GM23338 (cell line): ENCODE data around the gene NTN1. TPM values are rescaled to one million over a fixed set of nuclear protein-coding genes. Genes with fewer than 3 reads are reported as not detected.
"Not testable (repeated sequence)": the region's sequence is repeated elsewhere in the genome, so short reads cannot be mapped to it uniquely, and the experiment has no call there.

Experiments
- ATAC-seq: fragments of 200-7000 bp; cut with Tn5 transposase; 3 replicates; pipeline ENCODE4 v1.9.1; 2020
- DNase-seq: peaks from one replicate; pipeline ENCODE4 v3.0.0-alpha.2; 2015; ENCODE audit warnings: low spot score
- H2AFZ ChIP-seq: fragments of 200-600 bp; sonication (generic); 2 replicates; pipeline ENCODE4 v1.8.0; 2016; ENCODE audit warnings: antibody characterized with exemption, mild to moderate bottlenecking, moderate library complexity
- H3F3A ChIP-seq: fragments of 200-600 bp; sonication (generic); replicated peaks from 2 replicates; pipeline ENCODE4 v1.8.0; 2017; ENCODE audit warnings: antibody characterized with exemption, mixed run types, low read depth
- H3K27ac ChIP-seq: fragments of 200-600 bp; sonication (generic); 2 replicates; pipeline ENCODE4 v1.6.1; 2016; ENCODE audit warnings: low read depth
- H3K27me3 ChIP-seq: fragments of 200-600 bp; sonication (generic); 2 replicates; pipeline ENCODE4 v1.8.0; 2016; ENCODE audit warnings: mild to moderate bottlenecking, mixed run types, moderate library complexity; ENCODE audit not compliant: insufficient read depth
- H3K36me3 ChIP-seq: fragments of 200-600 bp; sonication (generic); 2 replicates; pipeline ENCODE4 v1.8.0; 2016; ENCODE audit warnings: mild to moderate bottlenecking; ENCODE audit not compliant: insufficient read depth
- H3K4me1 ChIP-seq: fragments of 200-600 bp; sonication (generic); 2 replicates; pipeline ENCODE4 v1.8.0; 2016; ENCODE audit warnings: mild to moderate bottlenecking, moderate library complexity; ENCODE audit not compliant: insufficient read depth
- H3K4me2 ChIP-seq: fragments of 200-600 bp; sonication (generic); 2 replicates; pipeline ENCODE4 v1.7.1; 2017; ENCODE audit warnings: mixed run types
- H3K4me3 ChIP-seq: fragments of 200-600 bp; sonication (generic); 2 replicates; pipeline ENCODE4 v1.6.1; 2016; ENCODE audit warnings: mixed run types
- H3K79me2 ChIP-seq: fragments of 200-600 bp; sonication (generic); replicated peaks from 2 replicates; pipeline ENCODE4 v1.8.0; 2017; ENCODE audit warnings: mild to moderate bottlenecking; ENCODE audit not compliant: insufficient read depth
- H3K9me2 ChIP-seq: fragments of 200-600 bp; sonication (generic); 2 replicates; pipeline ENCODE4 v1.8.0; 2017; ENCODE audit not compliant: insufficient read depth
- H4K20me1 ChIP-seq: fragments of 200-600 bp; sonication (generic); replicated peaks from 2 replicates; pipeline ENCODE4 v1.8.0; 2017; ENCODE audit warnings: mild to moderate bottlenecking; ENCODE audit not compliant: insufficient read depth
- H3K27ac Mint-ChIP-seq: 2 replicates; pipeline ENCODE4 v1.8.0; 2020; ENCODE audit warnings: inconsistent platforms, mild to moderate bottlenecking, moderate library complexity, mixed read lengths
- H3K27me3 Mint-ChIP-seq: 3 replicates; pipeline ENCODE4 v1.8.0; 2022; ENCODE audit warnings: low read depth, mild to moderate bottlenecking, moderate library complexity, mixed read lengths, inconsistent platforms; ENCODE audit not compliant: insufficient read depth, poor library complexity
- H3K36me3 Mint-ChIP-seq: 3 replicates; pipeline ENCODE4 v1.8.0; 2021; ENCODE audit warnings: low read depth, mild to moderate bottlenecking, inconsistent platforms, moderate library complexity, mixed read lengths
- H3K4me1 Mint-ChIP-seq: 3 replicates; pipeline ENCODE4 v1.8.0; 2020; ENCODE audit warnings: mild to moderate bottlenecking, inconsistent platforms, mixed read lengths
- H3K4me3 Mint-ChIP-seq: 3 replicates; pipeline ENCODE4 v1.8.0; 2021; ENCODE audit warnings: moderate library complexity, mild to moderate bottlenecking, inconsistent platforms, mixed read lengths
- H3K9me3 Mint-ChIP-seq: 3 replicates; pipeline ENCODE4 v1.8.0; 2020; ENCODE audit warnings: moderate library complexity, mild to moderate bottlenecking, inconsistent platforms, mixed read lengths
- CREB1 ChIP-seq: fragments of 250-450 bp; sonication (Bioruptor Pico); IDR thresholded peaks from 2 replicates; pipeline ENCODE4 v1.5.0; 2020; ENCODE audit warnings: low read depth, mild to moderate bottlenecking, moderate library complexity
- EZH2 ChIP-seq: fragments of 200-600 bp; sonication (generic); IDR thresholded peaks from one replicate; pipeline ENCODE4 v1.8.0; 2017; ENCODE audit warnings: antibody characterized with exemption, mild to moderate bottlenecking, low read depth; ENCODE audit not compliant: unreplicated experiment
- EZH2phosphoT487 ChIP-seq: fragments of 200-600 bp; sonication (generic); IDR thresholded peaks from one replicate; pipeline ENCODE4 v1.8.1; 2018; ENCODE audit warnings: antibody characterized with exemption; ENCODE audit not compliant: unreplicated experiment
- JUNB ChIP-seq: IDR thresholded peaks from one replicate; pipeline ENCODE4 v1.6.1; 2016; ENCODE audit warnings: antibody characterized with exemption; ENCODE audit not compliant: unreplicated experiment
- POLR2AphosphoS5 ChIP-seq: IDR thresholded peaks from 2 replicates; pipeline ENCODE4 v1.6.1; 2016; ENCODE audit warnings: antibody characterized with exemption, low read depth
- STAT1 ChIP-seq: IDR thresholded peaks from one replicate; pipeline ENCODE4 v1.6.1; 2016; ENCODE audit warnings: antibody characterized with exemption; ENCODE audit not compliant: unreplicated experiment
- polyA plus RNA-seq: library from polyadenylated mRNA; unstranded; fragments of >200 nt; fragmentation: Nextera tagmentation; extraction: Ambion mirVana; gene quantifications from 2 replicates; pipeline ENCODE4 v1.2.1, GENCODE V29; 2016
- total RNA-seq: library from RNA; depleted of rRNA; stranded (reverse); fragments of >200 nt; shearing (Covaris generic); gene quantifications from 2 replicates; pipeline ENCODE4 v1.2.3, GENCODE V29; 2014
- TF ChIP-seq, protein P1 (sequence below), 2 experiments: fragments of 200-600 bp in 1 of 2; sonication (generic) in 1 of 2; conservative IDR thresholded peaks; 2 replicates each; pipeline versions ENCODE4 v1.5.1 to v1.6.1; 2016 to 2017; ENCODE audit warnings: antibody characterized with exemption in 2 of 2, low read depth in 2 of 2, mild to moderate bottlenecking in 2 of 2, moderate library complexity in 1 of 2
- TF ChIP-seq, protein P2 (sequence below): IDR thresholded peaks from one replicate; pipeline ENCODE4 v1.6.1; 2018; ENCODE audit warnings: antibody characterized with exemption; ENCODE audit not compliant: unreplicated experiment

NTN1 gene
- total and polyA plus RNA-seq, 2 experiments from 2014 or later: 0.57 to 2.6 TPM

DNA sequence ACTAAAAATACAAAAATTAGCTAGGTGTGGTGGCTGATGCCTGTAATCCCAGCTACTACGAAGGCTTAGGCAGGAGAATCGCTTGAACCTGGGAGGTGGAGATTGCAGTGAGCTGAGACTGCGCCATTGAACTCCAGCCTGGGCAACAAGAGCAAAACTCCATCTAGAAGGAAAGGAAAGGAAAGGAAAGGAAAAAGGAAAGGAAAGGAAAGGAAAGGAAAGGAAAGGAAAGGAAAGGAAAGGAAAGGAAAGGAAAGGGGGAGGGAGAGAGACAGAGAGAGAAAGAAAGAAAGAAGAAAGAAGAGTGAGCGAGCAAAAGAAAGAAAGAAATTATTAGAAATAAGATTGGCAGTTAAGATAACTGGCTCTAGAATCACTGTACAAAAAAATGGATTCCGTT, 37.1 kb upstream of the NTN1 start:
- H3K36me3 Mint-ChIP-seq, H3K27ac ChIP-seq, H3F3A ChIP-seq, H3K9me2 ChIP-seq, H3K27me3 ChIP-seq, H3K27me3 Mint-ChIP-seq, H4K20me1 ChIP-seq, H2AFZ ChIP-seq, H3K4me3 ChIP-seq, H3K4me2 ChIP-seq, H3K4me3 Mint-ChIP-seq, H3K36me3 ChIP-seq, ATAC-seq, H3K4me1 Mint-ChIP-seq, H3K79me2 ChIP-seq, H3K4me1 ChIP-seq, H3K27ac Mint-ChIP-seq, DNase-seq: not testable (repeated sequence)
- peaks cover 20% of the 10 kb centered on the region for H3K9me3 Mint-ChIP-seq

DNA sequence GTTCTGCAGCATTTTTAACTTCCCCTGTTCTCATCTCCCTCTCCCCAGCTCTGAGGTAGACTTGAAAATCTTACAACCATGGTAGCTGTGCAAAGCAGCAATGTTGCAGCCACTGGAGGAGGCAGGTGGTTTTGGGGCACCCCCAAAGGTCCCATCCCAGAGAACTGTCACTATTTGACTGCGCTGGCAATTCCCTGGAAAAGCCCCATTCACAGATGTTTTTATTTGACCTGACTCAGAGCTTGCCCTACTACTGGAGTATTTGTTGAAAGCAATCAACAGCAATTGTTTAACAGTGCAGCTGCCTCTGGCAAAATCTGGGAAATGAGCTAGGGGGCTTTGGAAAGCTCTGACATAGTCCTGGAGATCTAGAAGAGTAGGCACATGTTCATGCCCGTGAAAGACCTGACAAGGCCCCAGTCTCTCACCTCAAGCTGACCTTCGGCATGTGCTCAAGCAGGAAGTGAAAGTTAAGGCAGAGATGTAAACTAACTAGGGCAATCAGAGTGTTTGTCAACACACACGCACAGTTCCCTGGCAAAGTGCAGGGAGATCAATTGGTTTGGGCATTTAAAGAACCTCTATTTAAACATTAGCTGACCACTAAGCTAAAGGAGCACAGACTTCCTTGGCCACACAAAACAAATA, 36.1 kb upstream of the NTN1 start:
- Histone ChIP-seq H3F3A (no peaks in the 10 kb centered on the region), H3K27me3 (no peaks in the 10 kb centered on the region), H4K20me1 (no peaks in the 10 kb centered on the region), H3K27ac (no peak overlapping the region), H3K4me1 (no peaks in the 10 kb centered on the region), H3K9me2 (no peaks in the 10 kb centered on the region), H3K36me3 (no peaks in the 10 kb centered on the region), H3K4me2 (no peak overlapping the region), H3K4me3 (no peak overlapping the region), H2AFZ (no peak overlapping the region), H3K79me2 (no peaks in the 10 kb centered on the region)
- Mint-ChIP-seq H3K4me1 (no peaks in the 10 kb centered on the region), H3K36me3 (no peaks in the 10 kb centered on the region; the same call in 2 of the 3 replicates), H3K4me3 (no peak overlapping the region), H3K27me3 (peaks cover 6% of the 10 kb centered on the region), H3K27ac (no peak overlapping the region), H3K9me3 (peaks cover 18% of the 10 kb centered on the region)
- ATAC-seq: no peak
- TF ChIP-seq STAT1: no peak
- TF ChIP-seq EZH2phosphoT487: no peak
- no peak for TF ChIP-seq JUNB
- no peak for TF ChIP-seq EZH2
- TF ChIP-seq POLR2AphosphoS5: no peak
- no peak for DNase-seq

DNA sequence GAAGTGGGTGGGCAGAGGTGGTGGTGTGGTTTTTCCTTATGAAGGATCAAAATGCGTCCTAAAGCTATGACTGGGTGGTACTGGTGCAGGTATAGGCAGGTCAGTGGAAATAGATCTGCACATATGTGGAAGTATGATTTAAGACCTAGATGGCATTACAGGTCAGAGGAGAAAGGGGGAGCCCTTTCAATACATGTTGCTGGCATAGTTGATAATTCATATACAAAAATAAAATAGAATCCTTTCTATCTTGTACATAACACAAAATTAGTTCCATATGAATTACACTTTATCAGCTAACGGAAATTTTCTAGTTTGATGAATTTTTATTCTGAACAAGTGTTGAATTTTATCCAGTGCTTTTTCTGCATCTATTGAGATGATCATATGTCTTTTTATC, 35.0 kb upstream of the NTN1 start:
- Histone ChIP-seq H3K27ac (no peak overlapping the region), H3K4me3 (no peak overlapping the region), H4K20me1 (no peaks in the 10 kb centered on the region), H3K4me1 (no peaks in the 10 kb centered on the region), H3F3A (no peaks in the 10 kb centered on the region), H3K9me2 (no peaks in the 10 kb centered on the region), H2AFZ (no peak overlapping the region), H3K4me2 (no peak overlapping the region), H3K79me2 (no peaks in the 10 kb centered on the region), H3K27me3 (no peaks in the 10 kb centered on the region), H3K36me3 (no peaks in the 10 kb centered on the region)
- H3K27me3 Mint-ChIP-seq: peaks cover 6% of the 10 kb centered on the region
- DNase-seq (no peak), ATAC-seq (no peak)
- no peaks in the 10 kb centered on the region; the same call in 2 of the 3 replicates for H3K36me3 Mint-ChIP-seq
- no peaks in the 10 kb centered on the region for H3K4me1 Mint-ChIP-seq
- H3K27ac Mint-ChIP-seq: no peak overlapping the region
- H3K9me3 Mint-ChIP-seq: peaks cover 18% of the 10 kb centered on the region
- TF ChIP-seq, protein P1, sequence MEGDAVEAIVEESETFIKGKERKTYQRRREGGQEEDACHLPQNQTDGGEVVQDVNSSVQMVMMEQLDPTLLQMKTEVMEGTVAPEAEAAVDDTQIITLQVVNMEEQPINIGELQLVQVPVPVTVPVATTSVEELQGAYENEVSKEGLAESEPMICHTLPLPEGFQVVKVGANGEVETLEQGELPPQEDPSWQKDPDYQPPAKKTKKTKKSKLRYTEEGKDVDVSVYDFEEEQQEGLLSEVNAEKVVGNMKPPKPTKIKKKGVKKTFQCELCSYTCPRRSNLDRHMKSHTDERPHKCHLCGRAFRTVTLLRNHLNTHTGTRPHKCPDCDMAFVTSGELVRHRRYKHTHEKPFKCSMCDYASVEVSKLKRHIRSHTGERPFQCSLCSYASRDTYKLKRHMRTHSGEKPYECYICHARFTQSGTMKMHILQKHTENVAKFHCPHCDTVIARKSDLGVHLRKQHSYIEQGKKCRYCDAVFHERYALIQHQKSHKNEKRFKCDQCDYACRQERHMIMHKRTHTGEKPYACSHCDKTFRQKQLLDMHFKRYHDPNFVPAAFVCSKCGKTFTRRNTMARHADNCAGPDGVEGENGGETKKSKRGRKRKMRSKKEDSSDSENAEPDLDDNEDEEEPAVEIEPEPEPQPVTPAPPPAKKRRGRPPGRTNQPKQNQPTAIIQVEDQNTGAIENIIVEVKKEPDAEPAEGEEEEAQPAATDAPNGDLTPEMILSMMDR (conservative IDR thresholded peaks at IDR 0.05; ENCODE audit: low read depth in 2 of 2): peak in 1 of 2 experiments; percentile 24; a peak in 1 of 4 replicates
- TF ChIP-seq POLR2AphosphoS5 (no peak), CREB1 (CRISPR knock-in tag) (no peak)
- TF ChIP-seq, protein P2, sequence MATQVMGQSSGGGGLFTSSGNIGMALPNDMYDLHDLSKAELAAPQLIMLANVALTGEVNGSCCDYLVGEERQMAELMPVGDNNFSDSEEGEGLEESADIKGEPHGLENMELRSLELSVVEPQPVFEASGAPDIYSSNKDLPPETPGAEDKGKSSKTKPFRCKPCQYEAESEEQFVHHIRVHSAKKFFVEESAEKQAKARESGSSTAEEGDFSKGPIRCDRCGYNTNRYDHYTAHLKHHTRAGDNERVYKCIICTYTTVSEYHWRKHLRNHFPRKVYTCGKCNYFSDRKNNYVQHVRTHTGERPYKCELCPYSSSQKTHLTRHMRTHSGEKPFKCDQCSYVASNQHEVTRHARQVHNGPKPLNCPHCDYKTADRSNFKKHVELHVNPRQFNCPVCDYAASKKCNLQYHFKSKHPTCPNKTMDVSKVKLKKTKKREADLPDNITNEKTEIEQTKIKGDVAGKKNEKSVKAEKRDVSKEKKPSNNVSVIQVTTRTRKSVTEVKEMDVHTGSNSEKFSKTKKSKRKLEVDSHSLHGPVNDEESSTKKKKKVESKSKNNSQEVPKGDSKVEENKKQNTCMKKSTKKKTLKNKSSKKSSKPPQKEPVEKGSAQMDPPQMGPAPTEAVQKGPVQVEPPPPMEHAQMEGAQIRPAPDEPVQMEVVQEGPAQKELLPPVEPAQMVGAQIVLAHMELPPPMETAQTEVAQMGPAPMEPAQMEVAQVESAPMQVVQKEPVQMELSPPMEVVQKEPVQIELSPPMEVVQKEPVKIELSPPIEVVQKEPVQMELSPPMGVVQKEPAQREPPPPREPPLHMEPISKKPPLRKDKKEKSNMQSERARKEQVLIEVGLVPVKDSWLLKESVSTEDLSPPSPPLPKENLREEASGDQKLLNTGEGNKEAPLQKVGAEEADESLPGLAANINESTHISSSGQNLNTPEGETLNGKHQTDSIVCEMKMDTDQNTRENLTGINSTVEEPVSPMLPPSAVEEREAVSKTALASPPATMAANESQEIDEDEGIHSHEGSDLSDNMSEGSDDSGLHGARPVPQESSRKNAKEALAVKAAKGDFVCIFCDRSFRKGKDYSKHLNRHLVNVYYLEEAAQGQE: no peak
- H3K4me3 Mint-ChIP-seq: no peak overlapping the region

DNA sequence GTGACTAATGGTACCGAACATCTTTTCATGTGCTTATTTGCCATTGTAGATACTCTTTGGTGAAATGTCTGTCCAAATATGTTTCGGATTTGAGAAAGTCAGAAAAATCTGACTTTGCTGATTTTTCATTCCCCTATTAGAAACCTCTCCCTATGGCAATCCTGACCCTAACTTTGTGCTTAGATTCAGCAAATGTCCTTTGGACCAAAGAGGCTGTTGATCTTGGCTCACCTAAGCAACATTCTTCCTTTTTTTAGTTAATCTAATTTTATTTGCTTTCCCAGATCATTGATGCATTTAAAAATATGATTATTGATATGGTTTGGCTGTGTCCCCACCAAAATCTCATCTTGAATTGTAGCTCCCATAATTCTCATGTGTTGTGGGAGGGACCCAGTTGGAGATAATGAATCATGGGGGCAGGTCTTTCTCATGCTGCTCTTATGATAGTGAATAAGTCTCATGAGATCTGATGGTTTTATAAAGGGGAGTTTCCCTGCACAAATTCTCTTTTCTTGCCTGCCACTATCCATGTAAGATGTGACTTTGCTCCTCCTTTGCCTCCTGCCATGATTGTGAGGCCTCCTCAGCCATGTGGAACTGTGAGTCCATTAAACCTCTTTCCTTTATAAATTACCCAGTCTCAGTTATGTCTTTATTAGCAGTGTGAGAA, 32.9 kb upstream of the NTN1 start:
- H3K9me3 Mint-ChIP-seq: peaks cover 18% of the 10 kb centered on the region
- not testable (repeated sequence) for H3K4me3 ChIP-seq, H3K4me1 ChIP-seq, H3K27me3 Mint-ChIP-seq, H4K20me1 ChIP-seq, H3K36me3 Mint-ChIP-seq, DNase-seq, H2AFZ ChIP-seq, H3K27me3 ChIP-seq, H3K9me2 ChIP-seq, H3K4me1 Mint-ChIP-seq, H3K4me3 Mint-ChIP-seq, H3K79me2 ChIP-seq, ATAC-seq, H3K27ac ChIP-seq, H3K4me2 ChIP-seq, H3K27ac Mint-ChIP-seq, H3F3A ChIP-seq, H3K36me3 ChIP-seq
